ENCODE data around the gene OR4E1.
"Not testable (repeated sequence)": the region's sequence is repeated elsewhere in the genome, so short reads cannot be mapped to it uniquely, and the experiment has no call there.

OR4E1 gene, protein sequence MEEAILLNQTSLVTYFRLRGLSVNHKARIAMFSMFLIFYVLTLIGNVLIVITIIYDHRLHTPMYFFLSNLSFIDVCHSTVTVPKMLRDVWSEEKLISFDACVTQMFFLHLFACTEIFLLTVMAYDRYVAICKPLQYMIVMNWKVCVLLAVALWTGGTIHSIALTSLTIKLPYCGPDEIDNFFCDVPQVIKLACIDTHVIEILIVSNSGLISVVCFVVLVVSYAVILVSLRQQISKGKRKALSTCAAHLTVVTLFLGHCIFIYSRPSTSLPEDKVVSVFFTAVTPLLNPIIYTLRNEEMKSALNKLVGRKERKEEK

GRCh38 chr14:21673718-21674117, at the start of gene OR4E1:
Gene OR4E1, minus strand, starts transcription at chr14:21673818. Its CDS starts 2,883 bp downstream, at chr14:21670935.
- no peak for DNase-seq

DNA sequence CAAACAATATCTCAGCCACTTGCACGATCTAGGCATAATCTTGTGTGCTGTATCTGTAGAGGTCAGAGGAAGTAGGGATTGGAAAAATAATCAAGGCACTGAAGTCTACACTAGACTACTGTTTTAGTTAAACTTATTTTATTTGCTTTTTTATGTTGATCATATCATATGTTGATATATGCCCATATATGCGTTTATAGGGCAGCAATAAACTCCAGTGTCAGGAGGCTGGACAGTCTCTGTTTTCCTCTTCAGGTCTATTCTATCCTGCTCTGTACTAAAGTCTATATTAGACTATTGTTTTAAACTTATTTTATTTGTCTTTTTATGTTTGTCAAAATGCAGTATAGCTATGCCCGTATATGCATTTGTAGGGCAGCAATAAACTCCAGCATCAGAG, 47.9 kb upstream of the OR4E1 start:
- DNase-seq = no peak

- DNase-seq = no peak
Observed at GRCh38 chr14:21719841-21720240, 46.2 kb upstream of the OR4E1 start.

DNA sequence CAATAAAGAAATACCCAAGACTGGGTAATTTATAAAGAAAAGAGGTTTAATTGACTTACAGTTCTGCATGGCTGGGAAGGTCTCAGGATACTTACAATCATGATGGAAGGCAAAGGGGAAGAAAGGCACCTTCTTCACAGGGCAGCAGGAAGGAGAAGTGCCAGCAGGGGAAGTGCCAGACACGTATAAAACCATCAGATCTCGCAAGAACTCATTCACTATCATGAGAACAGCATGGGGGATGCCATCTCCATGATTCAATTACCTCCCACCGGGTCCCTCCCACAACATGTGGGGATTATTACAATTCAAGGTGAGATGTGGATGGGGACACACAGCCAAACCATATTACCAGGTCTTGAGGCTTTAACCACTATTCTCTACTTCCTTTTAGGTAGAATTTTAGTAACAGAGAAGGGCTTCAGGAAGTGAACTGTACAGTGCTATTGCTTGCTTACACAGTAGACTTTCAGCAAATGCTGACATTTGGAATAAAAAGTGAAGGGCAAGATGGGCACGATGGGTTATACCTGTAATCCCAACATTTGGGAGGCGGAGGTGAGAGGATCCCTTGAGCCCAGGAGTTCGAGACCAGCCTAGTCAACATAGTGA, 40.8 kb upstream of the OR4E1 start:
- no peak for DNase-seq

DNA sequence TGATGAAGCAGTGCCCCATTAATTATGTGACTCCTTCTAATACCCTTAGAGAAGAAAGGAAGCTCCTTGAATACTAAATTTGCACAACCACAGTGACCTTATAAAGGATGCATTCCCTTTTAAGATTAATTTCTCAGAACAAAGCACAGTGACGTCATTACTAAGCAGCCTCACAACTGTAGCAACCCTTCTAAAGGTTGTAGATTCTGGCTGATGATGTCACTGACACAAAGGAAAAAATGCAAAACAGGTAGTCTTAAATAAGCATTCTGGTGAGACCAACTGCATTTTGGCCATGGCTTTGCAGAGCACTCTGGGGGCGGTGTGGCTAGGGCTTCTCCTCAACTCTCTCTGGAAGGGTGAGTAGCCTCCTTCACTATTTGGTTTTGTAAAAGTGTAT, 38.4 kb upstream of the OR4E1 start:
- DNase-seq = no peak

GRCh38 chr14:21711360-21711961, 37.8 kb upstream of the OR4E1 start:
- peak; percentile 82 for DNase-seq

- DNase-seq = no peak
Observed at GRCh38 chr14:21704338-21704737, 30.7 kb upstream of the OR4E1 start.

GRCh38 chr14:21703357-21704326, 30.0 kb upstream of the OR4E1 start:
- DNase-seq = no peak

GRCh38 chr14:21702316-21702715, 28.7 kb upstream of the OR4E1 start:
- DNase-seq = no peak

GRCh38 chr14:21699551-21699950, 25.9 kb upstream of the OR4E1 start:
- no peak for DNase-seq

DNA sequence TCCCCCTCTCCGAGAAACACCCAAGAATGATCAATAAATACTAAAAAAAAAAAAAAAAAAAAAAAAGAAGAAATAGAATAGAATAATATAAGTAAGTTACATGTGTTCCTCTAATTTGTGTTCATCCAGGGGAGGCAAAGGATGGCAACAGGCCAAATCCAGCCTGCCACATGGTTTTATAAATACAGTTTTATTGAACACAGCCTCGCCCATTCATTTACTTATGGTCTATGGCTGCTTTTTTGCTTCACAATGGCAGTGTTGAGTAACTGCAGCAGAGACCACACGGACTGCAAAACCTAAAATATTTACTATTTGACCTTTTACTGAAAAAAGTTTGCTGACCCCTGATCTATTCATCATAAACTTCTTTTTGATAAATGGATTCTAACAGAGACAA, 24.9 kb upstream of the OR4E1 start:
- DNase-seq = not testable (repeated sequence)

DNA sequence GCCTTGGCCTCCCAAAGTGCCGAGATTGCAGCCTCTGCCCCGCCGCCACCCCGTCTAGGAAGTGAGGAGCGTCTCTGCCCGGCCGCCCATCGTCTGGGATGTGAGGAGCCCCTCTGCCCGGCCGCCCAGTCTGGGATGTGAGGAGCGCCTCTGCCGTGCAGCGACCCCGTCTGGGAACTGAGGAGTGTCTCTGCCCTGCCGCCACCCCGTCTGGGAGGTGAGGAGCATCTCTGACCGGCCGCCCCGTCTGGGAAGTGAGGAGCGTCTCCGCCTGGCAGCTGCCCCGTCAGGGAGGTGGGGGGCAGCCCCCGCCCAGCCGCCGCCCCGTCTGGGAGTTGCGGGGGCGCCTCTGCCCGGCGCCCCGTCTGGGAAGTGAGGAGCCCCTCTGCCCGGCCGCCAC, 24.0 kb upstream of the OR4E1 start:
- DNase-seq = not testable (repeated sequence)

DNA sequence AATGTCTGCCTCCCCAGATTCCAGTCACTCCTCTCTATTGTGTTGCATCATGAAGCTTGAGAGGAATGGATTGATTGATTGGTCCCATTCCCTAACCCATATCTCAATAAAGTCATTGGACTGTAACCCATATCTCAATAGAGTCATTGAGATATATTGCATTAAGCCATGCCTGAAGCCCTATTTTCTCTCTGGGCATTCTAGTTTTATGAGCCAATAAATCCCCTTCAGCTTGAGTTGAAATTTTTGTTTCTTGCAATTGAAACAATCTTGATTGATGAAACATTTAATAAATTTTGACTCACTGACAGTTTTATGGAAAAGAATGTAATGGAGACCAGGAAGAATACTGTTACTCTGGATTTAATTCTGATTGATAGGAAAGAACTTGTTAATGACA, 20.8 kb upstream of the OR4E1 start:
- no peak for DNase-seq

- no peak for DNase-seq
Observed at GRCh38 chr14:21686468-21686867, 12.8 kb upstream of the OR4E1 start.

DNA sequence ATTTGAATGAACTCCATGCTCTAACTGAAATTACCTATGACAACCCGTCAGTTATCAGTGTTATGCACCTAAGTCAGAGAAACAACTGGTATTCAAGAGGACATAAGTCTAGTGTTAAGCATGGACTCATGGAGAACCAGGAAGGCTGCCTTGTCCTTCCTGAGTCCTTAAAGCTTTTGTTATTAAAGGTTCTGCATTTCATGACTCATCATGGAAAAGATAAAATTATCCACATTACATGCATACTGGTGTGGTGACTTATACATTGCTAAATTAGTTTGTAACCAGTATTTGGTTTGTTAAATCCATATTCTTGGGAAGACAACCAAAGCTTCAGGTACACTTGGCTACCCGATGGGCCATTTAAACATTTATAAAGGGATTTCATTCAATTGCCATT, 6.5 kb upstream of the OR4E1 start:
- DNase-seq = no peak

GRCh38 chr14:21675566-21675965, 1.9 kb upstream of the OR4E1 start:
- no peak for DNase-seq

GRCh38 chr14:21672116-21672515, 1.5 kb downstream of the OR4E1 start:
- no peak for DNase-seq

GRCh38 chr14:21671371-21671770, 2.2 kb downstream of the OR4E1 start:
- no peak for DNase-seq

DNA sequence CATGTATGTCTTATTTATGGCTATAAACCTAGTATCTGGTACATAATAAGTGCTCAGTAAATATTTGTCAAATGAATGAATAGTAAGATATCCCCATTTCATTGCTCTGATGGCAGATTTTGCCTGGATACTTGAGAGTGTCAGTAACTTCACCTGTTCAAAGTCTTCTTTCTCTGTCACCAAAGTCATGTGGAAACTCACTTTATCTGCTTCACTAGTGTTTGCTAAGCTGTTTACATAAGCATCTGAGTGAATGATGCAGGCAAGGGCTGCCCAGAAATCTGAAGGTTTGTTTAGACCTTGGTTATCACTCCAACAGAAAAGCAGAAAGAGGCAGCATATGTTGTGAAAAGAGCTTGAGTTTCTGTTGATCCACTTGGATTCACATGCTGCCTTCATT, 4.3 kb downstream of the OR4E1 start:
- no peak for DNase-seq

GRCh38 chr14:21668377-21668776, 5.2 kb downstream of the OR4E1 start:
- no peak for DNase-seq

- no peak for DNase-seq
Observed at GRCh38 chr14:21656980-21657379, 16.6 kb downstream of the OR4E1 start.

DNA sequence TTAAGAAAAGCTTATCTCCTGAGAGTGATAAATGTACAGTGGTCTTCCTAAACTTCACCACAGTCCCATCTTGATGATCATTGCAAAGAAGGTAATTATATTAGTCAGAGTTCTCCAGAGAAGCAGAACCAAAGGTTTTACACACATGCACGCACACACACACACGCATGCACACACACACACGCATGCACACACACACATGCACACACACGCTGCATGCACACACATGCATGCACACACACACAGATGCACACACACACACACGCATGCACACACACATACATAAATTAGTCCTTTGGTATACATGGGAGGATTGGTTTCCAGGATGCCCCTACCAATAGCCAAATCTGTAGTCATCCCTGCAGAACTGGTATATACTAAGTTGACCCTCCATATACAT, 19.4 kb downstream of the OR4E1 start:
- DNase-seq = no peak

DNA sequence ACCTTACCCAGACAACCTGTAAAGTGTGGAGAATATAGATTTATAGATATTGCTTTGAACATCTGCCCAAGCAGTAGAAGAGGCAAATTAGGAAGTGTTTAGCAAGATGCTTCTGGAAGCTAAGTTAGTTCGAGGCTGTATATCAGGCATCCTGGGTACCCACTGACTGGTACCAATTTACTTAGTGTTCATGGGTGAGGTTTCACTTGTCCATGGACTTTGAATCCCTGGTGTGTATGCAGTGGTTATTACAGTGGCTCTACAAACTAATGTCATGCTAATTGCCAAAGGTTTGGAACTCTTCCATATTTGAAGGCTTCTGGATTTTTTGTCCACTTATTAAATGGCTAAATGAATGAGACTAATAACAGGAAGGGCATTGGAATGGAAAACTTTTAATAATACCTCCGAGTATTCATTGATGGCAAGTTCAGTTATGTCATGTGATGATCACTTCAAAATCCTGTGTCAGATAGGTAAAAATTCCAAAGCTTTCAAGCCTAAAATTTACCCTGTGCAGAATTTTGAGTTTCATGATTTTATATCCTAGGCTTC, 20.2 kb downstream of the OR4E1 start, which contains the start of gene OR4E2:
Gene OR4E2 (plus strand): TSS at position 505 of the 555 bp plus-strand sequence. CDS start 11,248 bp downstream, outside the sequence.
- DNase-seq = no peak

Data from NCI-H2171 treated with DMSO at 0.1 percent for 48 hours (cell line).